IMR-90 (cell line): ENCODE data around the gene OR11L1. TPM values are rescaled to one million over a fixed set of nuclear protein-coding genes. Genes with fewer than 3 reads are reported as not detected.

Source experiments
- ATAC-seq: fragments of 200-7000 bp; cut with Tn5 transposase; 2 replicates; pipeline ENCODE4 v1.9.1; 2020; ENCODE audit warnings: low read depth, mild to moderate bottlenecking, moderate library complexity
- BruUV-seq: library from RNA; stranded (reverse); fragments of 400-500 nt; replicated peaks from 2 replicates; lab custom pipeline; 2021; lab: Mats Ljungman, UMichigan
- CTCF ChIA-PET: fragments of 300-600 bp; formaldehyde crosslinking; extraction: SDS; loops from one replicate; lab custom pipeline; 2021; ENCODE audit warnings: antibody characterized with exemption; lab: Yijun Ruan, JAX
- POLR2A ChIA-PET: fragments of 300-600 bp; sonication (Branson Sonifier 250); formaldehyde crosslinking; loops from one replicate; lab custom pipeline; 2022; ENCODE audit warnings: antibody characterized with exemption; ENCODE audit not compliant: unreplicated experiment; lab: Charles Lee
- DNase-seq: peaks from one replicate; pipeline ENCODE4 v3.0.0; 2013
- H2AFZ ChIP-seq: replicated peaks from 2 replicates; pipeline ENCODE3; 2013; ENCODE audit warnings: low read length, mild to moderate bottlenecking; ENCODE audit not compliant: poor library complexity
- H2AK5ac ChIP-seq: 2 replicates; pipeline ENCODE4 v1.6.1; 2013; ENCODE audit warnings: low read depth, low read length, inconsistent platforms
- H2AK9ac ChIP-seq: replicated peaks from 2 replicates; pipeline ENCODE3; 2013; ENCODE audit warnings: mild to moderate bottlenecking, low read depth, low read length, moderate library complexity; ENCODE audit not compliant: poor library complexity
- H2BK120ac ChIP-seq: 2 replicates; pipeline ENCODE4 v1.6.1; 2013; ENCODE audit warnings: low read depth, low read length, inconsistent platforms
- H2BK15ac ChIP-seq: 3 replicates; pipeline ENCODE4 v1.6.1; 2013; ENCODE audit warnings: low read depth, low read length, inconsistent platforms
- H2BK20ac ChIP-seq: 2 replicates; pipeline ENCODE4 v1.6.1; 2013; ENCODE audit warnings: low read depth, mild to moderate bottlenecking, inconsistent platforms, low read length, moderate library complexity
- H2BK5ac ChIP-seq: 2 replicates; pipeline ENCODE4 v1.6.1; 2013; ENCODE audit warnings: mild to moderate bottlenecking, low read depth, low read length, inconsistent platforms; ENCODE audit not compliant: poor library complexity, severe bottlenecking
- H3K14ac ChIP-seq: replicated peaks from 2 replicates; pipeline ENCODE4 v1.6.1; 2013; ENCODE audit warnings: low read depth, low read length, inconsistent platforms
- H3K18ac ChIP-seq: 2 replicates; pipeline ENCODE4 v1.6.1; 2013; ENCODE audit warnings: low read depth, low read length, control low read depth
- H3K23ac ChIP-seq: 2 replicates; pipeline ENCODE4 v1.6.1; 2013; ENCODE audit warnings: low read depth, low read length, inconsistent platforms
- H3K27ac ChIP-seq: 2 replicates; pipeline ENCODE4 v1.5.1; 2013; ENCODE audit warnings: mild to moderate bottlenecking, control low read depth, low read length; ENCODE audit not compliant: insufficient read depth
- H3K27me3 ChIP-seq: 2 replicates; pipeline ENCODE4 v1.6.1; 2013; ENCODE audit warnings: low read length; ENCODE audit not compliant: control insufficient read depth, insufficient read depth
- H3K36me3 ChIP-seq: 2 replicates; pipeline ENCODE4 v1.6.1; 2013; ENCODE audit warnings: low read length, mixed read lengths; ENCODE audit not compliant: control insufficient read depth, insufficient read depth
- H3K4ac ChIP-seq: 2 replicates; pipeline ENCODE4 v1.6.1; 2013; ENCODE audit warnings: low read depth, low read length, inconsistent platforms
- H3K4me1 ChIP-seq: 2 replicates; pipeline ENCODE4 v1.6.1; 2013; ENCODE audit warnings: low read length, mixed read lengths; ENCODE audit not compliant: control insufficient read depth, insufficient read depth
- H3K4me2 ChIP-seq: 2 replicates; pipeline ENCODE4 v1.6.1; 2013; ENCODE audit warnings: low read depth, mild to moderate bottlenecking, control low read depth, low read length, moderate library complexity
- H3K4me3 ChIP-seq: 2 replicates; pipeline ENCODE4 v1.5.1; 2013; ENCODE audit warnings: low read depth, mild to moderate bottlenecking, control low read depth, low read length, moderate library complexity; ENCODE audit not compliant: insufficient read depth
- H3K56ac ChIP-seq: 2 replicates; pipeline ENCODE4 v1.6.1; 2013; ENCODE audit warnings: low read length, inconsistent platforms; ENCODE audit not compliant: insufficient read depth; ENCODE audit errors: extremely low read depth
- H3K79me1 ChIP-seq, 2 experiments: 2 replicates each; pipeline ENCODE4 v1.6.1; 2013; ENCODE audit warnings: low read length in 2 of 2, inconsistent platforms in 1 of 2, low read depth in 1 of 2
- H3K9ac ChIP-seq: 2 replicates; pipeline ENCODE4 v1.6.1; 2013; ENCODE audit warnings: low read depth, low read length, control low read depth
- H3K9me1 ChIP-seq: 2 replicates; pipeline ENCODE4 v1.6.1; 2013; ENCODE audit warnings: low read length, inconsistent platforms; ENCODE audit not compliant: insufficient read depth
- H3K9me3 ChIP-seq: 2 replicates; pipeline ENCODE4 v1.6.1; 2013; ENCODE audit warnings: low read length; ENCODE audit not compliant: control insufficient read depth, insufficient read depth
- H4K20me1 ChIP-seq: 2 replicates; pipeline ENCODE4 v1.6.1; 2013; ENCODE audit warnings: low read length, inconsistent platforms; ENCODE audit not compliant: insufficient read depth
- H4K5ac ChIP-seq: 2 replicates; pipeline ENCODE4 v1.6.1; 2013; ENCODE audit warnings: mild to moderate bottlenecking, low read depth, low read length, control low read depth
- H4K8ac ChIP-seq, 2 experiments: 2 replicates each; pipeline ENCODE4 v1.6.1; 2013; ENCODE audit warnings: low read depth in 2 of 2, low read length in 2 of 2, control low read depth in 1 of 2, inconsistent platforms in 1 of 2
- H4K91ac ChIP-seq: 2 replicates; pipeline ENCODE4 v1.6.1; 2013; ENCODE audit warnings: low read depth, low read length, inconsistent platforms; ENCODE audit not compliant: insufficient read depth
- BHLHE40 ChIP-seq: fragments of 150-350 bp; IDR thresholded peaks from 2 replicates; pipeline ENCODE4 v1.6.1; 2016; ENCODE audit warnings: mild to moderate bottlenecking, low read depth, low read length
- CEBPB ChIP-seq: IDR thresholded peaks from 2 replicates; pipeline ENCODE4 v1.6.1; 2012; ENCODE audit warnings: low read depth, low read length, improper control_type of control experiment
- CHD1 ChIP-seq: IDR thresholded peaks from 2 replicates; pipeline ENCODE4 v1.6.1; 2012; ENCODE audit warnings: low read depth, low read length, improper control_type of control experiment
- CTCF ChIP-seq: conservative IDR thresholded peaks from 2 replicates; pipeline ENCODE4 v1.5.1; 2012; ENCODE audit warnings: mild to moderate bottlenecking, low read depth, low read length, improper control_type of control experiment
- ELK1 ChIP-seq: fragments of 150-350 bp; IDR thresholded peaks from 2 replicates; pipeline ENCODE4 v1.6.1; 2016; ENCODE audit warnings: low read depth, mild to moderate bottlenecking, low read length, moderate library complexity, borderline replicate concordance
- FOS ChIP-seq: fragments of 150-350 bp; IDR thresholded peaks from 2 replicates; pipeline ENCODE4 v1.6.1; 2016; ENCODE audit warnings: low read depth, low read length
- NFE2L2 ChIP-seq: fragments of 150-350 bp; IDR thresholded peaks from 2 replicates; pipeline ENCODE4 v1.6.1; 2016; ENCODE audit warnings: low read depth, mild to moderate bottlenecking, low read length
- RCOR1 ChIP-seq: IDR thresholded peaks from 2 replicates; pipeline ENCODE4 v1.6.1; 2012; ENCODE audit warnings: mild to moderate bottlenecking, low read length, improper control_type of control experiment; ENCODE audit not compliant: insufficient replicate concordance
- RFX5 ChIP-seq: IDR thresholded peaks from 2 replicates; pipeline ENCODE4 v1.8.0; 2012; ENCODE audit warnings: low read depth, mild to moderate bottlenecking, low read length, moderate library complexity
- SMC3 ChIP-seq: fragments of 150-350 bp; IDR thresholded peaks from 2 replicates; pipeline ENCODE4 v1.6.1; 2016; ENCODE audit warnings: low read depth, mild to moderate bottlenecking, antibody characterized with exemption, low read length, moderate library complexity
- USF2 ChIP-seq: fragments of 150-350 bp; IDR thresholded peaks from 2 replicates; pipeline ENCODE4 v1.6.1; 2017; ENCODE audit warnings: mild to moderate bottlenecking, antibody characterized with exemption, low read length, low read depth
- WGBS, 2 experiments: methylation state at CpG; one replicate each; pipeline versions ENCODE4 v1.1.5 to v1.1.7; 2013; ENCODE audit warnings: missing lambda C conversion rate in 2 of 2; ENCODE audit not compliant: insufficient read length in 1 of 2; ENCODE audit errors: extremely low coverage in 2 of 2; 5-methylcytosine and 5-hydroxymethylcytosine counted together
- dilution Hi-C: fragments of 300-500 bp; cut with HindIII; formaldehyde crosslinking; loops from one replicate; pipeline ENCODE4 v1.14.3; 2018; ENCODE audit warnings: low sequenced_read_pairs; ENCODE audit not compliant: unreplicated experiment
- in situ Hi-C: fragments of 300-500 bp; cut with MboI; formaldehyde crosslinking; loops from 3 replicates; pipeline ENCODE4 v1.14.3; 2019; ENCODE audit warnings: low sequenced_read_pairs, inconsistent platforms, mixed read lengths
- intact Hi-C: fragments of 100-400 bp; cut with micrococcal nuclease; formaldehyde crosslinking; loops from 2 replicates; pipeline ENCODE4 v1.10.0; 2022
- polyA plus RNA-seq, 3 experiments: library from polyadenylated mRNA; depleted of rRNA; stranded (reverse); fragments of >200 nt; gene quantifications; 2 replicates each; pipeline ENCODE4 v1.2.3, GENCODE V29; 2012; ENCODE audit warnings: low replicate concordance in 1 of 3
- total RNA-seq: library from RNA; depleted of rRNA; stranded (reverse); fragments of >200 nt; gene quantifications from 2 replicates; pipeline ENCODE4 v1.2.3, GENCODE V29; 2012

The OR11L1 gene
- total and polyA plus RNA-seq, 2 of the 4 experiments (the other 2 are of a cell fraction) = not detected

- H3K9ac ChIP-seq = no peak overlapping the region
- H4K8ac ChIP-seq = no peak overlapping the region
- no peak overlapping the region for H3K4ac ChIP-seq
- H3K9me1 ChIP-seq = no peaks in the 10 kb centered on the region
- no peak overlapping the region for H3K56ac ChIP-seq
- no peak overlapping the region for H2BK20ac ChIP-seq
- no peaks in the 10 kb centered on the region for H3K4me1 ChIP-seq
- intact Hi-C loops (no loop called here), in situ Hi-C loops (no loop called here), dilution Hi-C loops (no loop called here)
- H3K4me3 ChIP-seq = no peak overlapping the region
- no peak overlapping the region for H3K4me2 ChIP-seq
- no peak overlapping the region for H3K14ac ChIP-seq
- no peak for DNase-seq
- no peak overlapping the region for H4K5ac ChIP-seq
- ChIA-PET CTCF (no interaction called here), POLR2A (no interaction called here)
- no peak overlapping the region for H2BK120ac ChIP-seq
- H3K9me3 ChIP-seq = peaks cover 26% of the 10 kb centered on the region
- no peak overlapping the region for H3K27ac ChIP-seq
- H2AFZ ChIP-seq = no peak overlapping the region
- no TSS peak for BruUV-seq
- no peaks in the 10 kb centered on the region for H4K20me1 ChIP-seq
- no peaks in the 10 kb centered on the region for H3K36me3 ChIP-seq
- H2BK5ac ChIP-seq = no peak overlapping the region
- TF ChIP-seq NFE2L2 (no peak), FOS (no peak), CEBPB (no peak), ELK1 (no peak), RFX5 (no peak), SMC3 (no peak), CHD1 (no peak), CTCF (no peak), USF2 (no peak), RCOR1 (no peak), BHLHE40 (no peak)
- H3K27me3 ChIP-seq = no peaks in the 10 kb centered on the region
- no peaks in the 10 kb centered on the region for H3K79me1 ChIP-seq
- WGBS, 2 experiments = 69% methylated on average over 8 of the region's 14 CpGs; no CpG with 5 or more reads in 1 of the 2 experiments
- ATAC-seq = no peak
- no peak overlapping the region for H2AK9ac ChIP-seq
- no peak overlapping the region for H4K91ac ChIP-seq
- no peak overlapping the region for H3K23ac ChIP-seq
- no peak overlapping the region for H2BK15ac ChIP-seq
- H3K18ac ChIP-seq = no peak overlapping the region
- no peak overlapping the region for H2AK5ac ChIP-seq
Observed at GRCh38 chr1:247854899-247855545, 13.3 kb upstream of the OR11L1 start.
